SK-N-SH treated with all-trans-retinoic acid at 6 μM for 48 hours (cell line): Measurements from ENCODE around the gene TTL.

Experiments used
- ATAC-seq: fragments of 200-7000 bp; cut with Tn5 transposase; 3 replicates; pipeline ENCODE4 v1.9.1; 2020; ENCODE audit warnings: mild to moderate bottlenecking, moderate library complexity
- ARNTL ChIP-seq: fragments of 450-650 bp; formaldehyde crosslinking; IDR thresholded peaks from 2 replicates; pipeline ENCODE4 v1.5.0; 2020; ENCODE audit warnings: low read depth, mild to moderate bottlenecking, moderate library complexity, borderline replicate concordance
- ESRRG ChIP-seq: fragments of 250-450 bp; sonication (Bioruptor Pico); IDR thresholded peaks from 2 replicates; pipeline ENCODE4 v1.6.1; 2021; ENCODE audit warnings: mild to moderate bottlenecking
- ISL1 ChIP-seq: fragments of 250-450 bp; sonication (Bioruptor Pico); IDR thresholded peaks from 2 replicates; pipeline ENCODE4 v2.1.2; 2022; ENCODE audit warnings: mild to moderate bottlenecking, moderate library complexity
- OSR1 ChIP-seq: fragments of 250-450 bp; sonication (Bioruptor Pico); IDR thresholded peaks from 2 replicates; pipeline ENCODE4 v1.8.0; 2022; ENCODE audit warnings: moderate library complexity, mild to moderate bottlenecking, inconsistent platforms
- PPARA ChIP-seq: fragments of 250-450 bp; sonication (Bioruptor Pico); IDR thresholded peaks from 2 replicates; pipeline ENCODE4 v1.5.0; 2020; ENCODE audit warnings: mild to moderate bottlenecking, borderline replicate concordance
- RARB ChIP-seq: fragments of 250-450 bp; sonication (Bioruptor Pico); IDR thresholded peaks from 2 replicates; pipeline ENCODE4 v1.8.0; 2021; ENCODE audit warnings: mild to moderate bottlenecking, moderate library complexity
- SNAI2 ChIP-seq: fragments of 250-450 bp; sonication (Bioruptor Pico); IDR thresholded peaks from 2 replicates; pipeline ENCODE4 v1.5.0; 2020; ENCODE audit warnings: mild to moderate bottlenecking, moderate library complexity
- TCF4 ChIP-seq: fragments of 250-450 bp; sonication (Bioruptor Pico); IDR thresholded peaks from 2 replicates; pipeline ENCODE4 v1.8.0; 2021; ENCODE audit warnings: mild to moderate bottlenecking, moderate library complexity, borderline replicate concordance
- TOX ChIP-seq: fragments of 250-450 bp; sonication (Bioruptor Pico); IDR thresholded peaks from 2 replicates; pipeline ENCODE4 v1.8.0; 2021; ENCODE audit warnings: mild to moderate bottlenecking, moderate library complexity, borderline replicate concordance
- ZC3H10 ChIP-seq: fragments of 250-450 bp; sonication (Bioruptor Pico); IDR thresholded peaks from 2 replicates; pipeline ENCODE4 v1.5.1; 2021; ENCODE audit warnings: mild to moderate bottlenecking, moderate library complexity
- ZFP3 ChIP-seq: fragments of 250-450 bp; sonication (Bioruptor Pico); IDR thresholded peaks from 2 replicates; pipeline ENCODE4 v1.5.0; 2020; ENCODE audit warnings: mild to moderate bottlenecking, moderate library complexity
- ZFP30 ChIP-seq: fragments of 450-650 bp; formaldehyde crosslinking; IDR thresholded peaks from 2 replicates; pipeline ENCODE4 v1.5.0; 2022; ENCODE audit warnings: mild to moderate bottlenecking, moderate library complexity
- ZNF70 ChIP-seq: fragments of 450-650 bp; formaldehyde crosslinking; IDR thresholded peaks from 2 replicates; pipeline ENCODE4 v1.5.0; 2020; ENCODE audit warnings: mild to moderate bottlenecking, moderate library complexity
- ZNF8 ChIP-seq: fragments of 450-650 bp; formaldehyde crosslinking; IDR thresholded peaks from 2 replicates; pipeline ENCODE4 v1.5.0; 2020; ENCODE audit warnings: mild to moderate bottlenecking, moderate library complexity
- TF ChIP-seq, protein P1 (sequence below): fragments of 250-450 bp; sonication (Bioruptor Pico); IDR thresholded peaks from 2 replicates; pipeline ENCODE4 v1.5.1; 2021; ENCODE audit warnings: mild to moderate bottlenecking, moderate library complexity
- TF ChIP-seq, protein P2 (sequence below): fragments of 250-450 bp; sonication (Bioruptor Pico); IDR thresholded peaks from 2 replicates; pipeline ENCODE4 v1.5.1; 2020; ENCODE audit warnings: low read depth, mild to moderate bottlenecking, moderate library complexity
- TF ChIP-seq, protein P3 (sequence below): fragments of 250-450 bp; sonication (Bioruptor Pico); IDR thresholded peaks from 2 replicates; pipeline ENCODE4 v1.8.0; 2020; ENCODE audit warnings: mild to moderate bottlenecking, moderate library complexity, borderline replicate concordance
- TF ChIP-seq, protein P4 (sequence below): fragments of 250-450 bp; sonication (Bioruptor Pico); IDR thresholded peaks from 2 replicates; pipeline ENCODE4 v1.5.0; 2020; ENCODE audit warnings: mild to moderate bottlenecking, moderate library complexity

The TTL gene

DNA sequence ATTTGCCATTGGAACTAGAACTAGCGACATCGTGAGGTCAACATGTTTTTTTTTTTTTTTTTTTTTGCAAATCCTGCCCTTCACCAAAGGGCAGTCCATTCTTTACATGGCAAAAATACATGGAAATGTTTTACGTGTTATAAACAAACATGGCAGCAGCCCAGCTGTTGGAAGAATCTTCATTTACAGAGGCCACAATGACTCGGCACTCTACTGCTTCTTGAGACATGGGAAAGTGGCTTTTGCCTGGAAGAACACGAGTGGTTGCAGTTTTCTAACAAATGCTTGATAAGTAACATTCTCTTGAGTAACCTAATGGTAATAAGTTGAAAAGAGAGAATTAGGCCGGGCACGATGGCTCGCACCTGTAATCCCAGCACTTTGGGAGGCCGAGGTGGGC is 37.5 kb downstream of the TTL start:
- TF ChIP-seq ZFP3 (no peak), OSR1 (CRISPR knock-in tag) (no peak), RARB (CRISPR knock-in tag) (no peak), TCF4 (no peak), SNAI2 (CRISPR knock-in tag) (no peak), ESRRG (CRISPR knock-in tag) (no peak), ZFP30 (no peak), ISL1 (CRISPR knock-in tag) (no peak), TOX (CRISPR knock-in tag) (no peak), ZC3H10 (CRISPR knock-in tag) (no peak), PPARA (no peak), ARNTL (no peak)
- TF ChIP-seq, protein P1, sequence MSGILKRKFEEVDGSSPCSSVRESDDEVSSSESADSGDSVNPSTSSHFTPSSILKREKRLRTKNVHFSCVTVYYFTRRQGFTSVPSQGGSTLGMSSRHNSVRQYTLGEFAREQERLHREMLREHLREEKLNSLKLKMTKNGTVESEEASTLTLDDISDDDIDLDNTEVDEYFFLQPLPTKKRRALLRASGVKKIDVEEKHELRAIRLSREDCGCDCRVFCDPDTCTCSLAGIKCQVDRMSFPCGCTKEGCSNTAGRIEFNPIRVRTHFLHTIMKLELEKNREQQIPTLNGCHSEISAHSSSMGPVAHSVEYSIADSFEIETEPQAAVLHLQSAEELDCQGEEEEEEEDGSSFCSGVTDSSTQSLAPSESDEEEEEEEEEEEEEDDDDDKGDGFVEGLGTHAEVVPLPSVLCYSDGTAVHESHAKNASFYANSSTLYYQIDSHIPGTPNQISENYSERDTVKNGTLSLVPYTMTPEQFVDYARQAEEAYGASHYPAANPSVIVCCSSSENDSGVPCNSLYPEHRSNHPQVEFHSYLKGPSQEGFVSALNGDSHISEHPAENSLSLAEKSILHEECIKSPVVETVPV (CRISPR knock-in tag), result no peak
- TF ChIP-seq, protein P2, sequence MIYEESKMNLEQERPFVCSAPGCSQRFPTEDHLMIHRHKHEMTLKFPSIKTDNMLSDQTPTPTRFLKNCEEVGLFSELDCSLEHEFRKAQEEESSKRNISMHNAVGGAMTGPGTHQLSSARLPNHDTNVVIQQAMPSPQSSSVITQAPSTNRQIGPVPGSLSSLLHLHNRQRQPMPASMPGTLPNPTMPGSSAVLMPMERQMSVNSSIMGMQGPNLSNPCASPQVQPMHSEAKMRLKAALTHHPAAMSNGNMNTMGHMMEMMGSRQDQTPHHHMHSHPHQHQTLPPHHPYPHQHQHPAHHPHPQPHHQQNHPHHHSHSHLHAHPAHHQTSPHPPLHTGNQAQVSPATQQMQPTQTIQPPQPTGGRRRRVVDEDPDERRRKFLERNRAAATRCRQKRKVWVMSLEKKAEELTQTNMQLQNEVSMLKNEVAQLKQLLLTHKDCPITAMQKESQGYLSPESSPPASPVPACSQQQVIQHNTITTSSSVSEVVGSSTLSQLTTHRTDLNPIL (CRISPR knock-in tag), result no peak
- TF ChIP-seq, protein P3, sequence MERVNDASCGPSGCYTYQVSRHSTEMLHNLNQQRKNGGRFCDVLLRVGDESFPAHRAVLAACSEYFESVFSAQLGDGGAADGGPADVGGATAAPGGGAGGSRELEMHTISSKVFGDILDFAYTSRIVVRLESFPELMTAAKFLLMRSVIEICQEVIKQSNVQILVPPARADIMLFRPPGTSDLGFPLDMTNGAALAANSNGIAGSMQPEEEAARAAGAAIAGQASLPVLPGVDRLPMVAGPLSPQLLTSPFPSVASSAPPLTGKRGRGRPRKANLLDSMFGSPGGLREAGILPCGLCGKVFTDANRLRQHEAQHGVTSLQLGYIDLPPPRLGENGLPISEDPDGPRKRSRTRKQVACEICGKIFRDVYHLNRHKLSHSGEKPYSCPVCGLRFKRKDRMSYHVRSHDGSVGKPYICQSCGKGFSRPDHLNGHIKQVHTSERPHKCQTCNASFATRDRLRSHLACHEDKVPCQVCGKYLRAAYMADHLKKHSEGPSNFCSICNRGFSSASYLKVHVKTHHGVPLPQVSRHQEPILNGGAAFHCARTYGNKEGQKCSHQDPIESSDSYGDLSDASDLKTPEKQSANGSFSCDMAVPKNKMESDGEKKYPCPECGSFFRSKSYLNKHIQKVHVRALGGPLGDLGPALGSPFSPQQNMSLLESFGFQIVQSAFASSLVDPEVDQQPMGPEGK (CRISPR knock-in tag), result no peak

DNA sequence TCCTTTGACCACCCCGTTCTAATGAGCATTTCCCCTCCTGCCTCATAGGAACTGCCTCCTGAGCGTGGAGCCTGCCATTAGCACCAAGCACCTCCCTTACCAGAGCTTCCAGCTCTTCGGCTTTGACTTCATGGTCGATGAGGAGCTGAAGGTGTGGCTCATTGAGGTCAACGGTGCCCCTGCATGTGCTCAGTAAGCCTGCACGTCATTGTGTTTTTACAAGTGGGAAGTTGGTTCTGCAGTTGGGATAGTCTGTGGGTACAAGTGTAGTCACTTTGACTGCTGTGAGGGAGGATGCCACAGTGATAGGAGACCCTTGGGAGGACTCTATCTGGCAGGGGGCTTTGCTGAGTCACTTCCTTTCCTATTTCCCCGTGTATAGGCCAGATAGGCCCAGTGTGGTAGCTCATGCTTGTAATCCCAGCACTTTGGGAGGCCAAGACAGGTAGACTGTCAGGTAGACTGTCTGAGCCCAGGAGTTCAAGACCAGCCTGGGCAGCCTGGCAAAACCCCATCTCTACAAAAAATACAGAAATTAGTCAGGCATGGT is 38.4 kb downstream of the TTL start:
- ATAC-seq, result no peak
- TF ChIP-seq, protein P4, sequence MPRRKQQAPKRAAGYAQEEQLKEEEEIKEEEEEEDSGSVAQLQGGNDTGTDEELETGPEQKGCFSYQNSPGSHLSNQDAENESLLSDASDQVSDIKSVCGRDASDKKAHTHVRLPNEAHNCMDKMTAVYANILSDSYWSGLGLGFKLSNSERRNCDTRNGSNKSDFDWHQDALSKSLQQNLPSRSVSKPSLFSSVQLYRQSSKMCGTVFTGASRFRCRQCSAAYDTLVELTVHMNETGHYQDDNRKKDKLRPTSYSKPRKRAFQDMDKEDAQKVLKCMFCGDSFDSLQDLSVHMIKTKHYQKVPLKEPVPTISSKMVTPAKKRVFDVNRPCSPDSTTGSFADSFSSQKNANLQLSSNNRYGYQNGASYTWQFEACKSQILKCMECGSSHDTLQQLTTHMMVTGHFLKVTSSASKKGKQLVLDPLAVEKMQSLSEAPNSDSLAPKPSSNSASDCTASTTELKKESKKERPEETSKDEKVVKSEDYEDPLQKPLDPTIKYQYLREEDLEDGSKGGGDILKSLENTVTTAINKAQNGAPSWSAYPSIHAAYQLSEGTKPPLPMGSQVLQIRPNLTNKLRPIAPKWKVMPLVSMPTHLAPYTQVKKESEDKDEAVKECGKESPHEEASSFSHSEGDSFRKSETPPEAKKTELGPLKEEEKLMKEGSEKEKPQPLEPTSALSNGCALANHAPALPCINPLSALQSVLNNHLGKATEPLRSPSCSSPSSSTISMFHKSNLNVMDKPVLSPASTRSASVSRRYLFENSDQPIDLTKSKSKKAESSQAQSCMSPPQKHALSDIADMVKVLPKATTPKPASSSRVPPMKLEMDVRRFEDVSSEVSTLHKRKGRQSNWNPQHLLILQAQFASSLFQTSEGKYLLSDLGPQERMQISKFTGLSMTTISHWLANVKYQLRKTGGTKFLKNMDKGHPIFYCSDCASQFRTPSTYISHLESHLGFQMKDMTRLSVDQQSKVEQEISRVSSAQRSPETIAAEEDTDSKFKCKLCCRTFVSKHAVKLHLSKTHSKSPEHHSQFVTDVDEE (CRISPR knock-in tag), result no peak
- TF ChIP-seq, protein P1 (CRISPR knock-in tag), result no peak
- no peak for TF ChIP-seq PPARA
- TF ChIP-seq, protein P3 (CRISPR knock-in tag), result no peak
- no peak for TF ChIP-seq ZFP30
- TF ChIP-seq ZNF70 (CRISPR knock-in tag), result no peak
- no peak for TF ChIP-seq OSR1 (CRISPR knock-in tag)
- TF ChIP-seq TCF4, result no peak
- TF ChIP-seq ZC3H10 (CRISPR knock-in tag), result no peak
- TF ChIP-seq ZNF8 (CRISPR knock-in tag), result no peak

More for the DNA sequence above, 37.5 kb downstream of the TTL start:
- ATAC-seq, result no peak

DNA sequence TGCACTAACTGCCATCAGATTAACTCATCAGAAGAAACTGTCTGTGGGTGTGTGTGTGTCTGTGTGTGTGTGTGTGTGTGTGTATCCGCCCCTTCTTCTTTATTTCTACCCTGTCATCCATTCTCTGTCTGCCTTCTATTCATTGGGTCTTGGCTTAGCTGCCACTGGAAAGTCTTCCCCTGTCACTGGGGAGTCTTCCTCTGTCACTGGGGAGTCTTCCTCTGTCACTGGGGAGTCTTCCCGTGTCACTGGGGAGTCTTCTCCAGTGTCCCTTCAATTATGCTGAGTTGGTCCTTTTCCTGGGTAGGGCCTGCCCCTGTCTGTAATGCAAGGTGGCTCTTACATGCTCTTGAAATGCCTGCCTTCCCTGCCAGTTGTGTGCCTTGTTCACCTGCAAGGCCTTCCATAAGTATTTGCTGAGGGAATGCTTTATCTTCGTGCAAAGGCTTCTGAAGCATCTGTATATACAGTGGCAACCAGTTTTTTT is 41.4 kb downstream of the TTL start:
- no peak for ATAC-seq
- TF ChIP-seq OSR1 (CRISPR knock-in tag) (no peak), SNAI2 (CRISPR knock-in tag) (no peak), ESRRG (CRISPR knock-in tag) (no peak), RARB (CRISPR knock-in tag) (no peak), ISL1 (CRISPR knock-in tag) (no peak)
- TF ChIP-seq, protein P4 (CRISPR knock-in tag), result no peak
- TF ChIP-seq, protein P1 (CRISPR knock-in tag), result no peak
- TF ChIP-seq, protein P3 (CRISPR knock-in tag), result no peak
